GM18507 (cell line): Measurements from ENCODE around the gene CCDC141.

Source experiments
- DNase-seq: peaks from one replicate; pipeline ENCODE4 v3.0.0; 2011; ENCODE audit warnings: low read depth; ENCODE audit not compliant: insufficient read length; ENCODE audit errors: extremely low spot score
- FAIRE-seq: peaks from 2 replicates; lab custom pipeline; 2011; peaks lifted over from hg19 to GRCh38; lab: Jason Lieb, UNC

CCDC141 gene

DNA sequence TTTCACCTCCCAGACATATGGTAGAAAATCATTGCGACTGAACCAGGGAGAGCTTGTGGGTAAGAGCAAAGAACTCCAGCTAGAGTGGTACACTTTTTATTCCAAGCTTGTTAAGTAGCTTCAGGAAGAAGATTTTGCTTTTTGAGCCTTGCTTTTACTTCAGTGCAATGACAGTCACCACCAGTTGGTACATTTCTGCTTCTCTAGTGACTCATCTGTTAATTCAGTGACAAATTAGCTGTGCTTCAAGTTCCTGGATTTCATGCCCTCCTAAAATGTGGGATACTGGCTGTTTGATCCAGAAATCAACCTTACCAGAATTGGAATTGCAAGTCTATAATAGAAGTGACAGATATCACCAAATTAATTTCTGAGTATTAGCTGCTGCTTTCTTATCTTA is 125.1 kb downstream of the CCDC141 start:
- no peak for FAIRE-seq
- DNase-seq = no peak

DNA sequence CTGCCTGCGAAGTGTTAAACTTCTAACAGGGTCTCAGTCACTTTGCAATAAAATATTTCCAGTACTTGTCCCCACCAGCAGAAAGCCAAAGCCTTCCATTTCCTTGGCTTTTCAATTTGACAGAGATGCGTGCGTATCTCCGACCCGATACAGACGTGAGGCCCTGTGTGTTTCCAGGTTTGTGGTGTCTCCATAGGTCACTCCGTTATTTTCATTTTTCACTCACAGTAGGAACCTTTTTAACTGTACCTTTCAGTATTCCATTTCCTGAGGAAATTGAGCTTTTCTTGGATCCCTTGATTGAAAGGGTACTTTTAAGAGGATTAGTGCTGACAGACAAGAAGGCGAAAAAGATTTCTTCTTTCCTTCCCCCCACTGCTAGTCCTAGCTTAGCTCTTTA is 126.4 kb downstream of the CCDC141 start:
- DNase-seq (no peak), FAIRE-seq (no peak)

DNA sequence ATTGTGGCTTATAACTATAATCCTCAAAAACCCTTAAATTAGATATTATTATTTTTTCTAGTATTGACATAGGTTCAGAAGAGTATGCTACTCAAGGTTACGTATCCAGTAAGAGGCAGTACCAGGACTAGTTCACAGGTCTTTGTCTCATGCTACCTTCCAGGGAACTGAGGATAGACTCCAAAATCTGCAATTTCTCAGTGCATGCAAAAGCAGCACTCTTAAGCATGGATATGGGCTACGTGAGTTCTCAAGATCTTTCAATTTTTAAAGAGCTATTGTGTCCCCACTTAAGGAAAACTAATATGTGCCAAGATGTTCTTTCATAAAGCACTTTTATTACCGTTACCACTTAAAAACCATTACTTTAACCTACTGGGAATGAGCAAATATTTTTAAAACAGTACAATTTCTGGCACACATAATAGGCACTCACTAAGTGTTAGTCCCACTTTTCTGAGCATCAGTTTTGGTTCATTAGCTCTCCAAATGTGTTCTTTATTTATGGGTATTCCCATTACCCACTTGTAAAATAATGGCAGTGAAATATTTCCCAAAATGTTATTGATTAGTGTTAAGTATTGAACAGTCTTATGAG is 128.9 kb downstream of the CCDC141 start:
- FAIRE-seq = no peak
- DNase-seq = no peak

DNA sequence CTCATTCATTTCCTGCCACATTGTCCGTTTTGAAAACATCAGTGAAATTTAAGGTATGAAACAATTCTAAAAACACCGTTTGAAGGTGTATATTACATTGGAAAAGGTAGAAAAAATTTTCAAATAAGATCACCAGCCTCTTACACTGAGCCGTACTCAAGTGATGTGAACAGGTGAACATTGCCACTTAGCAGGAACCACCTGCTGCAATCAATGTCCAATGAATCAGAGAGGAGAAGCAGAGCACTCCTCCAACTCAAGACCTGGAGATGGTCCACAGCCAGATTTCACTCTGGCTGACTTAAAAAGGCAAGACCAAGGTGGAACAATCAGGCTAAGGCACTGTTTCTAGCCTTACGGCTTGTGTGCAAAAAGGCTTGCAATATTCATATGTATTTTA is 132.4 kb downstream of the CCDC141 start:
- FAIRE-seq (no peak), DNase-seq (no peak)

DNA sequence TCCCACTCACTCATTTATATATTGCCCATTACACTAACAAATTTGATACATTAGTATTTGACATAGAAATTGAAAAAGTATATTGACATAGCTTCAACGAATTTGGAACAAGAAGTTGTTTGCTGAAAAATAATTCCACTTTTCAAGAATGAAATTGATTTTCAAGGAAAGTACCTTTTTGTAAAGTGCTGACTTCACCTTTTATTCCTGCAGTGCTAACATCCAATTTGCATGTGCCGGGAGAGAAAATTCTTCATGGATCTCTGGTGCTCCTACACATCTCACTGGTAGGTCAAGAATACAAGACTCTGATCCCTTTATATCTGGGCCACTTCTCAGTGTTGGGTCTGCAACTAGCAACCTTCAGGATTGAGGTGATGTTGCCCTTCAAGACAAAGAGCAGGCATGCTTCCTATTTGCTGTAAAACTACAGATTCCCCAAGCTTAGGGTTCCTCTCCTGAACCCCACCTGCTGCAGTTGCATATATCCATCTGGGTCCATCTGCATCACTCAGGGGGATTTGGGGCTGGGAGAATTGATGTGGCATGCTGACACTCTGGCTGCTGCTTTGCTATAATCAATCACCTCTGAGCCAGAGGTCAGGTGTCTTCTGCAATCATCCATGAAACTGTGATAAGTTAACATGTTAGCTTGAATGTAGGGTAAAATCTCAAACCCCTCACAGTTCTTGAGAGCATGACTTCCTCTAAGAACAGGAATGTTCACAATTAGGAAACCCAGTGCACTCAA is 134.3 kb downstream of the CCDC141 start:
- FAIRE-seq = no peak
- DNase-seq = no peak

DNA sequence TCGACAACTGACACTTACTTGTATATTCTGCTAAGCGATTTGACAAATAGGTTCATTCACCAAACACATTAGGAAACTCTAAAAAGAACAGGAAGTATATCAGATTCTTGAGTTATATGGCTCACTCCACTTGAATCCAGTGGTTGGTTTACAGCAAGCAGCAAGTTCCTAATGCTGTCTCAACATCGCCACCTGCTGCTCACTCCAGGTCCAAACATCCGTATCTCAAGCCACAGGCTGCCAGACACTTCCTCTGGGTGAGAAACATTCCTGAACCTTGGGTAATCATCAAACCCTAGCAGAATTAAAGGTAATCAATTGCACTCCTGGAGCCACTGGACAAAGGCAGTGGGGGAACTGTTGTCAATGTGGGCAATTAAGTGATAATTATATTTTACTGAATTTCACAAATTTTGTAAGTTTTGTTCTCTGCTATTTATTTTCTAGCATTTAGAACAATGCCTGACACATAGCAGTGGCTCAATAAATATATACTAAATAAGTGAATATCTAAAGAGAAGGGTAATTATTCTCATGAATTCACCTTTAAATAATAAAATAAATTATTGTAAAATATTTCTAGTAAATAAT is 135.6 kb downstream of the CCDC141 start:
- peak; percentile 18 for DNase-seq
- peak; percentile 95 for FAIRE-seq

DNA sequence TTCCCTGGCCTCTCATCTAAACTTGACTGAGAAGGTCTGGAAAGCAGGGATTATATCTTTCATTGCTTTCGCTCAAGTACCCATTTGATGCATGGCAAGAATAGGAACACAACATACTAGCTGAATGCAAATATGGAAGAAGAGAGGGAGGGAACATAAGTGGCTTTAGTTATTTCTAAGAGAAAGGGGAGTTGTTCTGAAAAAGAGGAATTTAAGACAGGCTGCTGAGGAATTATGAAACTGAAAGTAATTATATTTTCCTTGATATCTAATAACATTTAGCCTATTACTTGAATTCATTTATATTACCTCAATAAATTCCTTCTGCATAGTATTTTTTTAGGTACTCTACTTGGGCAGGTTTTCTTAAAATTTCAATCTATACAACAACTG is 136.9 kb downstream of the CCDC141 start:
- DNase-seq (no peak), FAIRE-seq (no peak)

DNA sequence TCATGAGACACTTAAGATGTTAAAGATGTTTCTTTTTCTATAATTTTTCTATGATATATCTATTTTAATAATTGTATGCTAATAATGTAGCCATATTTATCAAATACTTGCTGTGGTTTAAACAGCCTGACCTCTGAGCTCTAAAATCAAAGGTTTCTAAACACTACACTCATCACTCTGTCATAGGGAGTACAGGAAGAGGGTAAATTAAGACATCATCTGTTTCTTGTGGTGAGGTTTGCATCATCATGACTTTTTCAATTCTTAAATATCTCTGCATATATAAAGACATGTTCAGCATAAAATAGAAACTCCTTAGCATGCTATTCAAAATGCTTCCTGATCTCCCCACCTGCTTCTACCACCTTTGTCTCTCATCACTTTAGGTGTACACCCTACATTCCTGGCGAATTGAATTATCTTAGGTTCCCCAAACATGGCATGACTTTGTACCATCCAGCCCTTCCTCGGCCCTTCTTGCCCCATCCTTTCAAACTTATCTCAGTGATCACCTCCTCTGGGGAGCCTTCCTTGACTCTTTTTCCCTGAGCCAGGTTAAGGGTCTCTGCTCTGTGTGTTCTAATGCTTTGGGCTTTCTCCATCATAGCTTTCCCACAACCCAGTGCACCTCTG is 137.4 kb downstream of the CCDC141 start:
- no peak for FAIRE-seq

DNA sequence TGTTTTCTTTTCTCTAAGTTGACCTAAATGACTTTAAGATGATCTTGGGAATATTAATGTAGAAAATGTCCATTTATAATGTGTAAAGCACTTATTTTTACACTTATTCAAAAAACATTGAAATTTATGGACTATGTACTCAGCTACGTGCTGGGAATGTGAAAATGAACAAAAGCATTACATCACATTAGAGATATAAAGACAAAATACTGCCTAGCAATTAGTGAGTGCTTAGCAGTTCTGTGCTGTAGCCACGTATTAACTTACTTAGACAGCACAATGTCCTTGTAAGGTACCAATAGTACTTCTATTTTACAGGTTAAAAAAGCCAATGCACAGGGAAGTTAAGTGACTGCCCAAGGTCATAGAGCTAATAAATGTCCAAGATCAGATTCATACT is 138.9 kb downstream of the CCDC141 start:
- FAIRE-seq = no peak
- DNase-seq = no peak

More for the DNA sequence above, 137.4 kb downstream of the CCDC141 start:
- no peak for DNase-seq

DNA sequence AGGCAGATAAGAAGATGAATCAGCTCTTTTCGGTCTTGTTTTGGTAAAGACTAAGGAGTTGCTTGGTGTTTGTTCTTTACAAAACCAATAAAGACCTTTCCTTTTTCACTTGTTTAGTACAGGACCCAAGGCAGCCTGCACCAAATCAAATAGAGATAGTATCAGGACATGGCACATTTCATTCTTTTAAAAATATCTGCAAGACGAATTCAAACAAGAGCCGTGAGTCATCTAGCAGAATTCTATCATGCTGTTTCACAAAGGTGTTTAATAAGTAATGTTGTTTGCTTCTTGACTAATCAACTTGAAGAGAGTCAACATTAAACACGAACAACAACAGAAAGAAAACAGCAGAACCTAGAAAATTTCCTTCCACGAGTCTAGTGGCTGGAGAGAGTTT is 139.9 kb downstream of the CCDC141 start:
- no peak for FAIRE-seq
- DNase-seq = no peak

DNA sequence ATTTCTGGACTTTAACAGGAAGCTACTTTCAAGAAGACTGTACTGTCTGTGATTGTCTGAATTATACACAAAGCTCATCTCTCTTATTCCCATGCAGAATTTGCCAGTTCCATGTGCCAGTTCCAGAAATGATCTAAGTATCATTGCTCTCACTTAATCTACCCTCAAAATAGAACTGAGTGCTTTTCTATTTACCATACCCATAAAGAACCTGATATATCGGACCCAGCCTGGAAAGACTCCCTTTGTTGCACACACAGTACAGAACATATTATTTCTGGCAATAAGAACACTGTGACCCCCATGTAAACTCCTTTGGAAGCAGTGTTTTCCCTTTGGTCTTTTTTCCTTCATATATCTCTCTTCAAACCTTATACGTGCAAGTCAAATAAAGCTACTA is 140.4 kb downstream of the CCDC141 start:
- FAIRE-seq (no peak), DNase-seq (no peak)

DNA sequence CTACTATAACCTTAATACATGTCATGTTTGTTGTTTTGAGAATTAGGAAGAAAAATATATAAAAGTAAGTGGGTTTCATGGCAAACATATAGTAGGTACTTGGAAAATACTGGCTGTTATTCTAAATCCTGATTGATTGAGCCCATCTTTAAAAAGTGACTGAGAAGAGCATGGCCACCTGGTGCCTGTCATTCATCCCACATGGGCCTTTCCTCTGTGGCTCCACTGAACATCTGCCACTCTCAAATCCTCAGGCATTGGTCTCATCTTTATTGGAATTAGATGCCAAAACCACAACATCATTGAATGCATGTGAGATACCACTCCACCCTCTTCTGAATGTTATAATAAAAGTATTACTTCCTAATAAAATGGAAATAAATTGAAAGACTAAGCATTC is 141.1 kb downstream of the CCDC141 start:
- FAIRE-seq (no peak), DNase-seq (no peak)

DNA sequence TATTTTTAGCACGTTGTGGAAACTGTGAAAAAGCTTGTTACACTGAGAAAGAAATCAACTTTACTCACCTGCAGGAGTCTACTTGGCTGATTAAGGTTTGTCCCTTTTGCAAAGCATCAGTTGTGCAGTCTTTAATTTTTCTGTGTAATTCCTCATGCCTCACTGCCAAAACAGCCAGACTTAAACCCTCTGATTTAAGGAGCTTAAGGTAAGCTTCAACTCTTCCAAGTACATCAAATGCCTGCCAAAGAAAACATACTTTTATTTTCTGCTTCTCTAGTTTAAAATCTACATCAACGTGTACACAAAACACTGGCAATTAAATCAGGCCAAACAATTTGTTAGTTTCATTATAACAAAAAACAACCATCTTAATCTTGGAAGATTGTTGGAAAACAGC is 144.7 kb downstream of the CCDC141 start:
- FAIRE-seq = no peak

DNA sequence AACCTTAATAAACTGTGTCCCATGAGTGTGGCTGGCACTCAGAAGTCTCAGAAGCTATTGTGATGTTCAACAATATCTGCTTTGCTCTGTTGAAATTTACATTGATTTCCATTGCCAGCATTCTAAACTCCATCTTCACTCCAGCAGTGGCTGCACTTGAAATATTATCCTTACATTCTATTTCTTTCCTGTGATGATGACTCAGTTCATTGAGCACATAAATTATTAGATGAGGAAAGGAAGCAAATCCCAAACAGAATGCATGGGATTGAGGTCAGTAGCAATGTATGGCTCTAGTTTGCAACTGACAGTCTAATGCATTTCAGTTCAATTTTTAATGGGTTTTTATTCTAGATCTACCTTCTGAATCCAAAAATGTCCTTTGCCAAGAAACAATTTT is 150.3 kb downstream of the CCDC141 start:
- DNase-seq (no peak), FAIRE-seq (no peak)

More for the DNA sequence above, 144.7 kb downstream of the CCDC141 start:
- DNase-seq = no peak

DNA sequence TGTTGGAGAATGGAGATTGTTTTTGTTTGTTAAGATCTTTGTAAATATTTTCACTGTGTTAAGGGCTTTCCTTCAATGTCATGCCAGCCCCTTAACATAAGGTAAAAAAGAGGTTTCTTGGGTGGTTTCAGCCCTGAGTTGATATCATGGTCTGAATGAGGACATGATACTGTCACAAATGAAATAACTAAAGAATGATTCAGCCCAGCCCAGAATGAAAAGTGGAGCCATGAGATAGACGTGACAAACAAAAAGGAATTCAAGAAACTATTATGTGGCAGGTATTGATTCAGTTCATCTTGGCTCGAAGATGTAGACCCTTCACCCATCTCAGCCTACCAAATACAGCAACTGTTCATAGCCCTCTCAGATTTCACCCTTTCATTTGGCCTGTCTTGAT is 154.1 kb downstream of the CCDC141 start:
- FAIRE-seq (no peak), DNase-seq (no peak)

DNA sequence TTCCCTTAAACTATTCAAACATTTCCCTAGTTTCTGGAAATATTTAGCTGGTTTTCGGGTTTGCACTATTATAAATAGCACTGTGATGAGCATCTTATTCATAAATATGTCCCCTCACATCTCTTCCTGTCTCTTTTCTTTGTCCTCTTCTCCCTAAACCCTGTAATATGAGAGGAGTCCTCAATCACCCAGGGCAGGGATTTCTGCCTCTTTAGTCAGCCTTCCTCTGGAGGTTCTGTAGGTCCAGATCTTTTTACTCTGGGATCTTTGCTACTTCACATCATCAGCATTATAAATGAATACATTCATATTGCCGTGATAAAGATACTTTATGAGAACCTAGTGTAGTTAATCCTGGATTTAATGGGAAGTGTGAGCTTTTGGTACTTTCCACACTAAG is 154.8 kb downstream of the CCDC141 start:
- FAIRE-seq = no peak
- no peak for DNase-seq

DNA sequence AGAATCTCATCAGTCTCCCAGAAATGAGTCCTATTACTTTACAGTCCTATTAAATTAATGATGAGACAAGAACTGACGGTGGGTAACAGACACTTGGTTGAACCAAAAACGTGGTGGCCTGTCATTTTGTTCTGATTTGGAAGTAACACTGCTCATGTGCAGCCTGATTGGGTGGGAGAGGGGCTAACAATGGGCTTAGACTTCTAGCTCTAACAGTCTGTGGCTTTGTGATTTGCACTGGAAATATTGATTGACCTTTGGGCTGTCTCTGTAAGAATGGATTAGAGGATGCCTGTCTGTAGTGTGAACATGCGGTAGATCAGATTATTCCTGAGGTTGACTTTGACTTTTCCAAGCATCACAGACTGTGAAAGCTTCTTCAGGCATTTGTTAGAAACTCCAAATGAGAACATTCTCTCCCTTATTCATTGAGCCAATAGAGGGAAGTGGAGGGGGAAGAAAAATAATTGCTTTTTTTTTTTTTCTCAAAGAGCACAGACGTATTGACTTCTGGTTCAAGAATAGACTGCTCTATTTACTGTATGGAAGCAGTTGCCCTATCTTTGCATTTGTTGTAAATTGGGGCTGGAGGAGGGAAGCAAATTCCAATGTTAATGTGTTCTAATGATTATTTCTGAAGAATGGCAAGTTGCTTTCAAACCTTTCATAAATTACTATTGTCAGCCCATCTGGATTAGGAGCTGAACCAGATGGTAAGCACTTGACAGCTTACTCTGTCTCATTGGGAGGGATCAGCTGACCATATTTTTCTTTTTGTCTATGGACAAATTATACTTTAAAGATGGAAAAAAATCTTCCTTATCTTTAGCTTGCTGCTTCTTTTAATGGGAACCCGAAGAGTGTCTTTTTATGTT is 156.9 kb downstream of the CCDC141 start:
- FAIRE-seq (no peak), DNase-seq (no peak)

DNA sequence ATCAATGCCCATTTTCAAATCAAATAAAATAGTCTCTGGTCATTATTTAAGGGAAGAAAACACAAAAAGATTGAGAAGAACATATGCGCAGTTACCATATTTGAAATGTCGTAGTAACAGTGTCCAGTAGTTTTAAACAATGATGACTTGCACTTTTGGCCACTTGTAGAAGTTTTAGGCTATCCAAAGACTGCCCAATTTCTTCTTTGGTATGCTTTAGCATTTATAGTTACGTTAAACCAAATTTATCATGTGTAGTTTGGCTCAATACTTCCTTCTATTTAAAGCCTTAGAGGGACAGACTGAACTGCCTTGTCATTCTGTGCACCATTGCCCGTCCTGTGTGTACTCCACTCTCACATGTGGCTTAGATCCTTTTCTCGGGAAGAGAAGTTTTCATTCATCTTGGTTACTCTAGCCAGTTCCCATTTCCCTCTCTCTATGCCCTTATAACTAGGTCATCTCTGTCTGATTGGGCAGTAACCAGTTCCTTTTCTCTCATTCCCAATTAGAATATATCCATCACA is 157.9 kb downstream of the CCDC141 start:
- no peak for DNase-seq
- FAIRE-seq = no peak

DNA sequence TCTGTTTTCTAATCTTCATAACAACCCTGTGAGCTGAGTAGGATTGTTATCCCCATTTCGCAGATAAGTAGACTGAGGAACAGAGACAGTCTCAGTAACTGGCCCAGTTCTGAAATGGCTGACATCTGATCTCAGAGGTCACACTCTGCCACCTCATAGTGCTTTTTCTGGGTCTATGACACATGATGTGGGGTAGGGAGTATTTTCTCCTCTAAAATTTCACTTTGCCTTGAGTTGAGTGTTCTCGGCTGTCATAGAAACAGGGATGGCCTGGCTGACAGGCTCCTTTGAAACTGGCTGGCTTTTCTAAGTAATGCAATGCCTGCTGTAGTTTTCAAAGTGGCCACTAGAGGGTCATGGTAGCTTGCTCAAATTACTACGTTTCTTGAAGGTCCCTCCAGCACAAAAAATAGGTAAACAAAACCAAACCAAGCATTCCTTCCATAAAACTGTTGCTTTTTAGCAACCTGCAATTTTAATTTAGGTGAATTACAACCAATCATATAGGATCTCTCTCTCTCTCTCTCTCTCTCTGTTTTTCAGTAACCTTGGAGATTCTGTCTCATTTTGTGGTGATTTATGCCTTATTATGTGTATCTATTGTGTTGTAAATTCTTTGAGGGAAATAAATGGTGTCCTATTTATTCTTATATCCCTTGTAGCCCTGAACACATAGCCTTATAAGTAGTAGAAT is 158.5 kb downstream of the CCDC141 start:
- DNase-seq (peak; percentile 9), FAIRE-seq (peak; percentile 91)
